Measurements from ENCODE around the gene EPHB4. TPM values are rescaled to one million over a fixed set of nuclear protein-coding genes. Genes with fewer than 3 reads are reported as not detected.

The EPHB4 gene
- total and polyA plus RNA-seq, 10 of the 15 experiments (the other 5 are each of a cell fraction or from before 2014, with no cell fraction given): 0.32 to 0.85 (median 0.48) TPM; not detected in 4

- ChIA-PET SMC1A (ENCODE audit: uncharacterized antibody, unreplicated experiment) (interaction anchor here (1.9 kb wide), 1 partner anchor 46 kb away, joined by 9 read pairs; the partner anchor contains the start of gene SLC12A9), CTCF (interaction anchor here (7.9 kb wide), 1 partner anchor 45 kb away, joined by 238 read pairs; the partner anchor contains the start of gene SLC12A9), POLR2A (no interaction called here), RAD21 (ENCODE audit: unreplicated experiment) (interaction anchor here (1.3 kb wide), 1 partner anchor 101 kb away, joined by 3 read pairs; the partner anchor contains the start of gene POP7)
- TF ChIP-seq MTA3 (IDR thresholded peaks at IDR 0.05; ENCODE audit: borderline replicate concordance, low read length): no peak
- TF ChIP-seq RELA (IDR thresholded peaks at IDR 0.05; ENCODE audit: borderline replicate concordance, partially characterized antibody): no peak
- TF ChIP-seq GABPA (IDR thresholded peaks at IDR 0.05; ENCODE audit: low read depth): no peak
- TF ChIP-seq JUNB (IDR thresholded peaks at IDR 0.05): no peak
- 61% methylated on average over 9 of the region's 9 CpGs for WGBS (ENCODE audit: insufficient coverage, insufficient replicate concordance, low lambda C conversion rate, missing lambda C conversion rate)
- intact Hi-C loops (cut with micrococcal nuclease; ENCODE audit: unreplicated experiment) (no loop called here), in situ Hi-C loops (cut with MboI) (no loop called here)
- FAIRE-seq: no peak
- Histone ChIP-seq H2AFZ (ENCODE audit: control insufficient read depth, low read depth, low read length) (no peak overlapping the region), H3K4me3 (no peak overlapping the region), H3K4me2 (ENCODE audit: control insufficient read depth, insufficient read depth) (no peak overlapping the region), H4K20me1 (ENCODE audit: control insufficient read depth, insufficient read depth) (no peaks in the 10 kb centered on the region), H3K9me3 (replicated peaks; ENCODE audit: control insufficient read depth, insufficient read depth, low read length) (no peaks in the 10 kb centered on the region), H3K9ac (ENCODE audit: control insufficient read depth, insufficient read depth, low read length) (no peak overlapping the region), H3K36me3 (ENCODE audit: control insufficient read depth in 2 of 2, insufficient read depth in 2 of 2, low read length in 1 of 2) (no peaks in the 10 kb centered on the region), H3K79me2 (ENCODE audit: control insufficient read depth, insufficient read depth, low read length) (no peaks in the 10 kb centered on the region), H3K4me1 (ENCODE audit: control insufficient read depth, insufficient read depth, low read length) (peaks cover 15% of the 10 kb centered on the region), H3K27ac (ENCODE audit: control insufficient read depth, insufficient read depth) (no peak overlapping the region), H3K27me3 (replicated peaks in 1 of 2; ENCODE audit: control insufficient read depth in 2 of 2, insufficient read depth in 2 of 2, low read length in 1 of 2) (no peaks in the 10 kb centered on the region)
- no peak for ATAC-seq
- no TSS peak for BruUV-seq (replicated peaks)
- no peak for DNase-seq (ENCODE audit: low read depth, low spot score)
These were observed 21.0 kb downstream of the EPHB4 start for GRCh38 chr7:100806276-100806675.

- no peak for FAIRE-seq
- no peaks in the 10 kb centered on the region for H3K36me3 ChIP-seq (ENCODE audit: control insufficient read depth in 2 of 2, insufficient read depth in 2 of 2, low read length in 1 of 2)
- no peak overlapping the region for H3K9ac ChIP-seq (ENCODE audit: control insufficient read depth, insufficient read depth, low read length)
- in situ Hi-C loops (cut with MboI): no loop called here
- peaks cover 15% of the 10 kb centered on the region for H3K4me1 ChIP-seq (ENCODE audit: control insufficient read depth, insufficient read depth, low read length)
- POLR2A ChIA-PET: interaction anchor here (0.7 to 3.0 kb wide), 3 partner anchors 47 to 112 kb away, joined by 3 to 11 read pairs (median 4); partner anchors contain the start of genes POP7 and SLC12A9
- no peak overlapping the region for H3K27ac ChIP-seq (ENCODE audit: control insufficient read depth, insufficient read depth)
- SMC1A ChIA-PET (ENCODE audit: uncharacterized antibody, unreplicated experiment): interaction anchor here (1.9 kb wide), 1 partner anchor 47 kb away, joined by 9 read pairs; the partner anchor contains the start of gene SLC12A9
- DNase-seq (ENCODE audit: low read depth, low spot score): no peak
- no peak for ATAC-seq
- H3K4me2 ChIP-seq (ENCODE audit: control insufficient read depth, insufficient read depth): no peak overlapping the region
- H4K20me1 ChIP-seq (ENCODE audit: control insufficient read depth, insufficient read depth): no peaks in the 10 kb centered on the region
- CTCF ChIA-PET: interaction anchor here (0.5 to 7.9 kb wide), 5 partner anchors 47 to 245 kb away, joined by 3 to 238 read pairs (median 4); partner anchors contain the start of genes POP7 and SLC12A9
- RAD21 ChIA-PET (ENCODE audit: unreplicated experiment): interaction anchor here (6.3 kb wide), 1 partner anchor 47 kb away, joined by 147 read pairs; the partner anchor contains the start of gene SLC12A9
- WGBS (ENCODE audit: insufficient coverage, insufficient replicate concordance, low lambda C conversion rate, missing lambda C conversion rate): 81% methylated on average over 21 of the region's 22 CpGs
- H3K79me2 ChIP-seq (ENCODE audit: control insufficient read depth, insufficient read depth, low read length): no peaks in the 10 kb centered on the region
- H3K9me3 ChIP-seq (replicated peaks; ENCODE audit: control insufficient read depth, insufficient read depth, low read length): no peaks in the 10 kb centered on the region
- no peak for TF ChIP-seq SRF (IDR thresholded peaks at IDR 0.05; ENCODE audit: low read depth in 2 of 2, low read length in 2 of 2)
- no peak for TF ChIP-seq ZBTB4 (CRISPR knock-in tag; IDR thresholded peaks at IDR 0.05)
- TF ChIP-seq NFYB (IDR thresholded peaks at IDR 0.05; ENCODE audit: insufficient read depth, low read depth, low read length): no peak
- TF ChIP-seq CREB1 (IDR thresholded peaks at IDR 0.05; ENCODE audit: low read depth): no peak
- no peak for TF ChIP-seq ZNF384 (IDR thresholded peaks at IDR 0.05; ENCODE audit: borderline replicate concordance, low read depth, low read length)
- no peaks in the 10 kb centered on the region for H3K27me3 ChIP-seq (replicated peaks in 1 of 2; ENCODE audit: control insufficient read depth in 2 of 2, insufficient read depth in 2 of 2, low read length in 1 of 2)
- intact Hi-C loops (cut with micrococcal nuclease; ENCODE audit: unreplicated experiment): loop anchor here (5.0 kb wide), 1 partner anchor 32 kb away; no protein-coding TSS in a partner anchor
- BruUV-seq (replicated peaks): no TSS peak
- H3K4me3 ChIP-seq: no peak overlapping the region
- H2AFZ ChIP-seq (ENCODE audit: control insufficient read depth, low read depth, low read length): no peak overlapping the region
These were observed 22.5 kb downstream of the EPHB4 start for GRCh38 chr7:100804681-100805431.
